OCI-LY7 (cell line): ENCODE measurements around the gene PIEZO2. TPM values are rescaled to one million over a fixed set of nuclear protein-coding genes. Genes with fewer than 3 reads are reported as not detected.

Experiments
- BruUV-seq: library from RNA; stranded (reverse); fragments of 400-500 nt; replicated peaks from 2 replicates; lab custom pipeline; 2021; lab: Mats Ljungman, UMichigan
- CTCF ChIA-PET: fragments of 300-600 bp; sonication (Branson Sonifier 250); formaldehyde crosslinking; loops from one replicate; lab custom pipeline; 2022; ENCODE audit warnings: antibody characterized with exemption; ENCODE audit not compliant: unreplicated experiment; lab: Charles Lee
- POLR2A ChIA-PET: fragments of 300-600 bp; sonication (Branson Sonifier 250); formaldehyde crosslinking; loops from one replicate; lab custom pipeline; 2022; ENCODE audit warnings: antibody characterized with exemption; lab: Charles Lee
- DNase-seq: peaks from one replicate; pipeline ENCODE4 v3.0.0-alpha.2; 2015; ENCODE audit warnings: low spot score
- H2AFZ ChIP-seq: fragments of 200-600 bp; sonication (generic), shearing (Covaris generic); 2 replicates; pipeline ENCODE4 v1.6.1; 2014; ENCODE audit warnings: mild to moderate bottlenecking, antibody characterized with exemption, low read length, moderate library complexity
- H3K27ac ChIP-seq: fragments of 200-600 bp; sonication (generic); 2 replicates; pipeline ENCODE4 v1.5.1; 2014; ENCODE audit warnings: mixed run types, low read depth, mild to moderate bottlenecking, moderate library complexity, low read length, inconsistent platforms; ENCODE audit not compliant: poor library complexity, severe bottlenecking
- H3K36me3 ChIP-seq: fragments of 200-600 bp; sonication (generic); 2 replicates; pipeline ENCODE4 v1.6.1; 2014; ENCODE audit warnings: mild to moderate bottlenecking, antibody characterized with exemption, low read length, moderate library complexity, mixed read lengths; ENCODE audit not compliant: insufficient read depth
- H3K4me1 ChIP-seq: fragments of 200-600 bp; sonication (generic); 2 replicates; pipeline ENCODE4 v1.5.1; 2014; ENCODE audit warnings: mild to moderate bottlenecking, low read length; ENCODE audit not compliant: insufficient read depth, poor library complexity, severe bottlenecking
- H3K4me2 ChIP-seq: fragments of 200-600 bp; sonication (generic); 2 replicates; pipeline ENCODE4 v1.6.1; 2014; ENCODE audit warnings: mild to moderate bottlenecking, low read length
- H3K4me3 ChIP-seq: fragments of 200-600 bp; sonication (generic); 2 replicates; pipeline ENCODE4 v1.5.1; 2014; ENCODE audit warnings: mild to moderate bottlenecking, low read depth, low read length; ENCODE audit not compliant: poor library complexity, severe bottlenecking
- H3K79me2 ChIP-seq: fragments of 200-600 bp; sonication (generic); 2 replicates; pipeline ENCODE4 v1.6.1; 2016; ENCODE audit warnings: low read depth, mild to moderate bottlenecking, low read length, moderate library complexity, mixed read lengths; ENCODE audit not compliant: insufficient read depth
- H3K9me2 ChIP-seq: fragments of 200-600 bp; sonication (generic); 2 replicates; pipeline ENCODE4 v1.6.1; 2016; ENCODE audit warnings: mild to moderate bottlenecking, low read length, mixed read lengths; ENCODE audit not compliant: insufficient read depth
- H3K9me3 ChIP-seq: fragments of 200-600 bp; sonication (generic); 2 replicates; pipeline ENCODE4 v1.6.1; 2014; ENCODE audit warnings: mild to moderate bottlenecking, mixed run types, low read length, mixed read lengths
- H4K20me1 ChIP-seq: fragments of 200-600 bp; sonication (generic); 2 replicates; pipeline ENCODE4 v1.6.1; 2014; ENCODE audit warnings: mild to moderate bottlenecking, antibody characterized with exemption, low read length, moderate library complexity, mixed read lengths; ENCODE audit not compliant: insufficient read depth
- EZH2phosphoT487 ChIP-seq: fragments of 200-600 bp; sonication (generic); IDR thresholded peaks from 2 replicates; pipeline ENCODE4 v1.6.1; 2018; ENCODE audit warnings: low read depth, borderline replicate concordance, mild to moderate bottlenecking, mixed run types, antibody characterized with exemption, low read length, moderate library complexity, mixed read lengths
- intact Hi-C: fragments of 100-400 bp; cut with micrococcal nuclease; formaldehyde crosslinking; loops from one replicate; pipeline ENCODE4 v1.10.0; 2022; ENCODE audit not compliant: unreplicated experiment
- total RNA-seq, 2 experiments: library from RNA; depleted of rRNA in 1 of 2; stranded (reverse); fragments of >200 nt in 1 of 2; shearing (Covaris generic) in 1 of 2; gene quantifications; 2 replicates each; pipeline ENCODE4 v1.2.3, GENCODE V29; 2014 to 2022
- TF ChIP-seq, protein P1 (sequence below): fragments of 200-600 bp; sonication (generic); conservative IDR thresholded peaks from 2 replicates; pipeline ENCODE4 v1.5.1; 2014; ENCODE audit warnings: mild to moderate bottlenecking, antibody characterized with exemption, low read length, moderate library complexity, mixed read lengths

Gene PIEZO2
- total RNA-seq, 2 experiments from 2014 or later: 0.95 to 3.3 TPM

DNA sequence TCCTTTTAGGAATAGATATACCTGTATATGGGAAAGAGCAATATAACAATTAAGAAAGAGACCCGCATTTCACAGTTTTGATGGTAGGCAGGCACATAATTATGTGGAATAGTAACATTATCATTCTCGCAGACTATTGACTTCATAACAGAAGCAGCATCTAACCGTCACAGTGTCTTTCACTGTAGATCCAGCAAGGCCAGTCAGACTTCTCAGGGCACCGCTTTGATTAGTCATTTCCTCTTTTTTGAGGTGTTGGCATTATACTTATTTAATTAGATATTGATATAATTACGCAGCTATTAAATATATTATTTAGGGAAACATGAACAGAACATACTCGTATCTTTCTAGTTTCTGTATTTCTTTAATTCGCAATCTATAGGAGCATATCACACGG lies 447.2 kb downstream of the PIEZO2 start:
- H3K4me2 ChIP-seq: no peak overlapping the region
- intact Hi-C loops: no loop called here
- no peaks in the 10 kb centered on the region for H3K36me3 ChIP-seq
- BruUV-seq: no TSS peak
- no peak overlapping the region for H3K4me3 ChIP-seq
- no peaks in the 10 kb centered on the region for H3K9me3 ChIP-seq
- no peak overlapping the region for H3K27ac ChIP-seq
- no peak overlapping the region for H2AFZ ChIP-seq
- no peak for TF ChIP-seq EZH2phosphoT487
- TF ChIP-seq, protein P1, sequence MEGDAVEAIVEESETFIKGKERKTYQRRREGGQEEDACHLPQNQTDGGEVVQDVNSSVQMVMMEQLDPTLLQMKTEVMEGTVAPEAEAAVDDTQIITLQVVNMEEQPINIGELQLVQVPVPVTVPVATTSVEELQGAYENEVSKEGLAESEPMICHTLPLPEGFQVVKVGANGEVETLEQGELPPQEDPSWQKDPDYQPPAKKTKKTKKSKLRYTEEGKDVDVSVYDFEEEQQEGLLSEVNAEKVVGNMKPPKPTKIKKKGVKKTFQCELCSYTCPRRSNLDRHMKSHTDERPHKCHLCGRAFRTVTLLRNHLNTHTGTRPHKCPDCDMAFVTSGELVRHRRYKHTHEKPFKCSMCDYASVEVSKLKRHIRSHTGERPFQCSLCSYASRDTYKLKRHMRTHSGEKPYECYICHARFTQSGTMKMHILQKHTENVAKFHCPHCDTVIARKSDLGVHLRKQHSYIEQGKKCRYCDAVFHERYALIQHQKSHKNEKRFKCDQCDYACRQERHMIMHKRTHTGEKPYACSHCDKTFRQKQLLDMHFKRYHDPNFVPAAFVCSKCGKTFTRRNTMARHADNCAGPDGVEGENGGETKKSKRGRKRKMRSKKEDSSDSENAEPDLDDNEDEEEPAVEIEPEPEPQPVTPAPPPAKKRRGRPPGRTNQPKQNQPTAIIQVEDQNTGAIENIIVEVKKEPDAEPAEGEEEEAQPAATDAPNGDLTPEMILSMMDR: no peak
- no peak for DNase-seq
- H3K79me2 ChIP-seq: no peaks in the 10 kb centered on the region
- CTCF ChIA-PET: no interaction called here
- POLR2A ChIA-PET: no interaction called here
- no peaks in the 10 kb centered on the region for H4K20me1 ChIP-seq
- no peaks in the 10 kb centered on the region for H3K4me1 ChIP-seq
- H3K9me2 ChIP-seq: no peaks in the 10 kb centered on the region

DNA sequence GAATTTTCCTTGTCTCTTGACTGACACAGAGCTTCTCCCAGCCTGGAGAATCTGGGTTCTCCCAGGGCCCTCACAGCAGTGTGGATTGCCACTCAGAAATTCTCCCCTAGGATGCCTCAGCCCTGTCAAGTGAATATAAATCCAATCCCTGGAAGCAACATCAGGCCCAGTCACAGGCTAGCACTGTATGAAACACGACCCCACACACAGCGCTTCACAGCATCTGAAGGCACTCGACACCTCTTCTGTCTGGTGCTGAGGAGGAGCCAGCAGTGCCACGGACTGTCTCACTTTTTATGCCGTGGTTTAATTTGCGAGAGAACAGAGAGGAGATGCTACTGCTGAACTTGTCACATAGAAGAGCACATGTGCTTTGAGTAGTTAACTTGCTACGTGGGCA lies 459.0 kb downstream of the PIEZO2 start:
- no peak for DNase-seq
- Histone ChIP-seq H3K4me2 (no peak overlapping the region), H3K9me2 (no peaks in the 10 kb centered on the region), H3K9me3 (no peaks in the 10 kb centered on the region), H3K4me3 (no peak overlapping the region), H2AFZ (no peak overlapping the region), H4K20me1 (no peaks in the 10 kb centered on the region), H3K79me2 (no peaks in the 10 kb centered on the region), H3K36me3 (no peaks in the 10 kb centered on the region), H3K4me1 (peaks cover 3% of the 10 kb centered on the region), H3K27ac (no peak overlapping the region)
- BruUV-seq: no TSS peak
- ChIA-PET CTCF (no interaction called here), POLR2A (no interaction called here)
- TF ChIP-seq EZH2phosphoT487: no peak
- TF ChIP-seq, protein P1: no peak
- intact Hi-C loops: no loop called here

DNA sequence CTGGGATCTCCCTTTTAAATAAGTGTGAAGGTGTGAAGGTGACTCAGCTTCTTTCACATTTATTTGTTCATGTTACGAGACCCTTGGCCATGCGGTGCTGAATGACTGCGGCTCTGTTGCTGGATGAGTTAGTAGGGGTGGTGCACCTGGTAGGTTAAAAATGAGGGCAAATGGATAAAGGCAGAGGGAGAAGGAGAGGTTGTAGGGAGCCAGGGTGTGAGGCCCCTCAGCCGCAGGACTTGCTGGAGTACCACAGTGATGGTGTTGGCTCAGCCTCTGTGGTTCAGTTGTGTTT lies 459.4 kb downstream of the PIEZO2 start:
- POLR2A ChIA-PET: no interaction called here
- Histone ChIP-seq H3K36me3 (no peaks in the 10 kb centered on the region), H2AFZ (no peak overlapping the region), H3K4me2 (no peak overlapping the region), H3K79me2 (no peaks in the 10 kb centered on the region), H3K9me3 (no peaks in the 10 kb centered on the region), H3K4me3 (no peak overlapping the region), H3K9me2 (no peaks in the 10 kb centered on the region), H3K4me1 (peaks cover 7% of the 10 kb centered on the region), H4K20me1 (no peaks in the 10 kb centered on the region), H3K27ac (no peak overlapping the region)
- TF ChIP-seq, protein P1: no peak
- no peak for TF ChIP-seq EZH2phosphoT487
- no peak for DNase-seq
- BruUV-seq: no TSS peak
- intact Hi-C loops: no loop called here
- CTCF ChIA-PET: interaction anchor here (0.6 kb wide), 1 partner anchor 142 kb away, joined by 3 read pairs; no protein-coding TSS in a partner anchor
